ENCODE results near the gene AHRR. TPM values are rescaled to one million over a fixed set of nuclear protein-coding genes. Genes with fewer than 3 reads are reported as not detected.

Gene AHRR
- total and polyA plus RNA-seq, 2 of the 4 experiments (the other 2 are of a cell fraction), result 15.6 to 37.1 TPM

- no peak for TF ChIP-seq MAFK (IDR thresholded peaks at IDR 0.05; ENCODE audit: low read depth, low read length)
These were observed 13.5 kb upstream of the AHRR start (continued) for GRCh38 chr5:307794-308579.

DNA sequence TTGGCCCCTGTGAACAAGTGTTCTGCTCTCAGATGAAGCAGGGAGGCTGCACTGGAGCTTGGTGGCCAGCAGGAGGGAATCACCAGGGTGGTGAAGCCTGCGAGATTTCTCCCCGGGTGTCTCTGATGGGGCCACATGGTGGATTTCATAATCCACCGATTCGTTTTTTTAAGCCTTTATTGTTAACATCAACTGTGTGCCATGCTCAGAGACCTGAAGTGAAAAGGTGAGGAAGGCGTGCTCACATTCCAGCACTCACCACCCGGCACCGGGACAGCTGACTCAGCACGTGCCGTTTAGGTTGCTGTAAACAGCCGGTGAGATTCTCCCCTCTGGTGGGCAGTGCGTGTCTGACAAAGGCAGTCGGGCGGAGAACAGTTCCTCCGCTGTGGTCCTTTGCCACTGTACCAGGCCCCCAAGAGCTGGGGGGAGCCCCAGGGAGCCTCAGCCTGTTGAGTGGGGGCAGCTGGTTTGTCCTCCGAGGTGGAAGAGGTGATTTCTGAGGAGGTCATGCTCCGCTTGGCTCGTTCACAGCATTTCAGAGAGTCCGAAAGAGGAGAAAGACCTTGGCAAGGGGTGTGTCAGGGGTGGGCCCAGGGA lies 12.7 kb upstream of the AHRR start:
- Histone ChIP-seq H3K9me1 (ENCODE audit: insufficient read depth, low read length) (peaks cover 18% of the 10 kb centered on the region; the same call in 1 of the 2 replicates), H3K9ac (ENCODE audit: low read depth, low read length) (no peak overlapping the region), H2BK5ac (ENCODE audit: low read depth, low read length, poor library complexity, severe bottlenecking) (no peak overlapping the region), H2BK15ac (ENCODE audit: low read depth, low read length) (no peak overlapping the region), H4K20me1 (ENCODE audit: insufficient read depth, low read length) (peaks cover 71% of the 10 kb centered on the region), H3K18ac (ENCODE audit: low read depth, low read length) (no peak overlapping the region), H4K8ac (ENCODE audit: low read depth in 2 of 2, low read length in 2 of 2) (no peak overlapping the region), H3K9me3 (ENCODE audit: control insufficient read depth, insufficient read depth, low read length) (no peaks in the 10 kb centered on the region), H3K79me1 (ENCODE audit: low read depth in 1 of 2, low read length in 2 of 2) (peaks cover 25 to 74% of the 10 kb centered on the region in 2 experiments), H3K27me3 (ENCODE audit: control insufficient read depth, insufficient read depth, low read length) (no peaks in the 10 kb centered on the region), H3K56ac (ENCODE audit: extremely low read depth, insufficient read depth, low read length) (no peak overlapping the region), H2BK20ac (ENCODE audit: low read depth, low read length) (no peak overlapping the region), H3K23ac (ENCODE audit: low read depth, low read length) (no peak overlapping the region), H2AK9ac (replicated peaks; ENCODE audit: low read depth, low read length, poor library complexity) (no peak overlapping the region), H3K36me3 (ENCODE audit: control insufficient read depth, insufficient read depth, low read length) (peaks cover 46% of the 10 kb centered on the region), H3K4me2 (ENCODE audit: low read depth, low read length) (no peak overlapping the region), H4K91ac (ENCODE audit: insufficient read depth, low read depth, low read length) (no peak overlapping the region), H2AFZ (replicated peaks; ENCODE audit: low read length, poor library complexity) (no peak overlapping the region), H3K4ac (ENCODE audit: low read depth, low read length) (no peak overlapping the region), H3K4me3 (ENCODE audit: insufficient read depth, low read depth, low read length) (no peak overlapping the region), H2AK5ac (ENCODE audit: low read depth, low read length) (no peak overlapping the region), H3K4me1 (ENCODE audit: control insufficient read depth, insufficient read depth, low read length) (peaks cover 1% of the 10 kb centered on the region; the same call in 1 of the 2 replicates), H2BK120ac (ENCODE audit: low read depth, low read length) (no peak overlapping the region), H4K5ac (ENCODE audit: low read depth, low read length) (no peak overlapping the region), H3K27ac (ENCODE audit: insufficient read depth, low read length) (no peak overlapping the region), H3K14ac (replicated peaks; ENCODE audit: low read depth, low read length) (no peak overlapping the region)
- 83% methylated on average over 5 of the region's 18 CpGs; no CpG with 5 or more reads in 1 of the 2 experiments for WGBS, 2 experiments (ENCODE audit: extremely low coverage in 2 of 2, insufficient read length in 1 of 2)
- peak; percentile 56 for ATAC-seq (ENCODE audit: low read depth)
- dilution Hi-C loops (cut with HindIII; ENCODE audit: low sequenced_read_pairs, unreplicated experiment) (no loop called here), in situ Hi-C loops (cut with MboI; ENCODE audit: low sequenced_read_pairs) (no loop called here), intact Hi-C loops (cut with micrococcal nuclease) (no loop called here)
- ChIA-PET CTCF (interaction anchor here (0.7 to 1.5 kb wide), 2 partner anchors 12 to 71 kb away, joined by 3 to 5 read pairs; partner anchors contain the start of gene AHRR), POLR2A (ENCODE audit: unreplicated experiment) (no interaction called here)
- TF ChIP-seq, protein P1, sequence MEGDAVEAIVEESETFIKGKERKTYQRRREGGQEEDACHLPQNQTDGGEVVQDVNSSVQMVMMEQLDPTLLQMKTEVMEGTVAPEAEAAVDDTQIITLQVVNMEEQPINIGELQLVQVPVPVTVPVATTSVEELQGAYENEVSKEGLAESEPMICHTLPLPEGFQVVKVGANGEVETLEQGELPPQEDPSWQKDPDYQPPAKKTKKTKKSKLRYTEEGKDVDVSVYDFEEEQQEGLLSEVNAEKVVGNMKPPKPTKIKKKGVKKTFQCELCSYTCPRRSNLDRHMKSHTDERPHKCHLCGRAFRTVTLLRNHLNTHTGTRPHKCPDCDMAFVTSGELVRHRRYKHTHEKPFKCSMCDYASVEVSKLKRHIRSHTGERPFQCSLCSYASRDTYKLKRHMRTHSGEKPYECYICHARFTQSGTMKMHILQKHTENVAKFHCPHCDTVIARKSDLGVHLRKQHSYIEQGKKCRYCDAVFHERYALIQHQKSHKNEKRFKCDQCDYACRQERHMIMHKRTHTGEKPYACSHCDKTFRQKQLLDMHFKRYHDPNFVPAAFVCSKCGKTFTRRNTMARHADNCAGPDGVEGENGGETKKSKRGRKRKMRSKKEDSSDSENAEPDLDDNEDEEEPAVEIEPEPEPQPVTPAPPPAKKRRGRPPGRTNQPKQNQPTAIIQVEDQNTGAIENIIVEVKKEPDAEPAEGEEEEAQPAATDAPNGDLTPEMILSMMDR (conservative IDR thresholded peaks at IDR 0.05; ENCODE audit: low read depth, low read length), result 0 out of 2 replicates have a peak, but pooled peaks have one; percentile 30
- TF ChIP-seq BHLHE40 (IDR thresholded peaks at IDR 0.05; ENCODE audit: low read depth, low read length), result peak; percentile 45; the same call in 1 of the 2 replicates
- TF ChIP-seq MAFK (IDR thresholded peaks at IDR 0.05; ENCODE audit: low read depth, low read length), result peak; percentile 83
- TF ChIP-seq RAD21 (IDR thresholded peaks at IDR 0.05; ENCODE audit: low read length), result no peak
- DNase-seq, result peak; percentile 19
- no TSS peak for BruUV-seq (replicated peaks)
